ENCODE results near the gene ARRDC1. TPM values are rescaled to one million over a fixed set of nuclear protein-coding genes. Genes with fewer than 3 reads are reported as not detected.

The ARRDC1 gene
- total and polyA plus RNA-seq, 12 donors, result 14.1 to 194 (median 35.7) TPM

GRCh38 chr9:137582286-137582860, 23.1 kb upstream of the ARRDC1 start:
- peak in 3 of 7 donors; percentile 32 to 58 (median 57) for DNase-seq
- Histone ChIP-seq H3K4me1 (replicated peaks in 1 of 2) (peaks cover 14 to 15% of the 10 kb centered on the region in 2 donors), H3K27me3 (no peaks in the 10 kb centered on the region), H3K9me3 (replicated peaks in 1 of 3) (no peaks in the 10 kb centered on the region), H3K4me3 (no peak overlapping the region), H3K36me3 (replicated peaks in 1 of 2) (peaks cover 0 to 40% of the 10 kb centered on the region in 2 donors), H3K27ac (no peak overlapping the region)
- TF ChIP-seq CTCF (IDR thresholded peaks at IDR 0.05) (peak in 4 of 6 experiments; percentile 22 to 40 (median 28)), POLR2A (IDR thresholded peaks at IDR 0.05) (no peak)
- intact Hi-C loops (cut with DNase I), result no loop called here
- 65 to 82% (median 80%) methylated on average over 10 to 20 of the region's 20 CpGs for WGBS, 4 donors

GRCh38 chr9:137583347-137583746, 22.1 kb upstream of the ARRDC1 start:
- TF ChIP-seq CTCF (IDR thresholded peaks at IDR 0.05), result no peak
- no peak for TF ChIP-seq POLR2A (IDR thresholded peaks at IDR 0.05)
- WGBS, 4 donors, result 78 to 92% (median 84%) methylated on average over 11 to 14 of the region's 14 CpGs
- Histone ChIP-seq H3K9me3 (replicated peaks in 1 of 3) (no peaks in the 10 kb centered on the region), H3K4me1 (replicated peaks in 1 of 2) (peaks cover 5 to 8% of the 10 kb centered on the region in 2 donors), H3K36me3 (replicated peaks in 1 of 2) (peaks cover 0 to 47% of the 10 kb centered on the region in 2 donors), H3K27me3 (no peaks in the 10 kb centered on the region), H3K27ac (no peak overlapping the region), H3K4me3 (no peak overlapping the region)
- intact Hi-C loops (cut with DNase I), result no loop called here
- no peak for DNase-seq

GRCh38 chr9:137583957-137584356, 21.5 kb upstream of the ARRDC1 start:
- TF ChIP-seq POLR2A (IDR thresholded peaks at IDR 0.05) (no peak), CTCF (IDR thresholded peaks at IDR 0.05) (no peak)
- H3K27ac ChIP-seq, result no peak overlapping the region
- H3K36me3 ChIP-seq (replicated peaks in 1 of 2), result peaks cover 0 to 47% of the 10 kb centered on the region in 2 donors

GRCh38 chr9:137586854-137587253, 18.6 kb upstream of the ARRDC1 start:
- H3K9me3 ChIP-seq (replicated peaks in 1 of 3), result no peaks in the 10 kb centered on the region
- intact Hi-C loops (cut with DNase I), result no loop called here
- H3K27me3 ChIP-seq, result no peaks in the 10 kb centered on the region
- H3K4me3 ChIP-seq, result no peak overlapping the region
- TF ChIP-seq CTCF (IDR thresholded peaks at IDR 0.05) (no peak), POLR2A (IDR thresholded peaks at IDR 0.05) (no peak)
- peaks cover 7 to 16% of the 10 kb centered on the region in 2 donors for H3K4me1 ChIP-seq (replicated peaks in 1 of 2)
- 89 to 94% (median 93%) methylated on average over 6 to 14 of the region's 14 CpGs for WGBS, 4 donors
- DNase-seq, result no peak
- H3K36me3 ChIP-seq (replicated peaks in 1 of 2), result peaks cover 0 to 39% of the 10 kb centered on the region in 2 donors
- no peak overlapping the region for H3K27ac ChIP-seq

More at GRCh38 chr9:137583957-137584356, 21.5 kb upstream of the ARRDC1 start:
- H3K27me3 ChIP-seq, result no peaks in the 10 kb centered on the region
- intact Hi-C loops (cut with DNase I), result no loop called here
- H3K4me1 ChIP-seq (replicated peaks in 1 of 2), result peaks cover 5 to 9% of the 10 kb centered on the region in 2 donors
- H3K9me3 ChIP-seq (replicated peaks in 1 of 3), result no peaks in the 10 kb centered on the region
- WGBS, 4 donors, result 73 to 92% (median 79%) methylated on average over 2 to 8 of the region's 8 CpGs
- H3K4me3 ChIP-seq, result no peak overlapping the region
- DNase-seq, result no peak
